WERI-Rb-1 (cell line): ENCODE data around the gene RABGAP1L.

Source experiments
- DNase-seq: peaks from one replicate; pipeline ENCODE4 v3.0.0-alpha.2; 2020
- H3K27ac ChIP-seq: fragments of 250-450 bp; sonication (Bioruptor Pico); 2 replicates; pipeline ENCODE4 v1.5.1; 2020; ENCODE audit warnings: mild to moderate bottlenecking, moderate library complexity
- H3K27me3 ChIP-seq: fragments of 250-450 bp; sonication (Bioruptor Pico); 2 replicates; pipeline ENCODE4 v1.5.1; 2021; ENCODE audit warnings: mild to moderate bottlenecking, low read depth, moderate library complexity; ENCODE audit not compliant: insufficient read depth, severe bottlenecking
- H3K36me3 ChIP-seq: fragments of 250-450 bp; sonication (Bioruptor Pico); 2 replicates; pipeline ENCODE4 v1.5.1; 2020; ENCODE audit warnings: mild to moderate bottlenecking, moderate library complexity
- H3K4me3 ChIP-seq: 2 replicates; pipeline ENCODE4 v1.5.1; 2011; ENCODE audit warnings: low read depth, mild to moderate bottlenecking, control low read depth, low read length
- H3K9me3 ChIP-seq: fragments of 250-450 bp; sonication (Bioruptor Pico); 2 replicates; pipeline ENCODE4 v1.5.1; 2021; ENCODE audit warnings: mild to moderate bottlenecking, moderate library complexity; ENCODE audit not compliant: severe bottlenecking
- CTCF ChIP-seq: IDR thresholded peaks from 2 replicates; pipeline ENCODE4 v1.5.1; 2011; ENCODE audit warnings: low read depth, mild to moderate bottlenecking, control low read depth, inconsistent platforms, low read length

Gene RABGAP1L

GRCh38 chr1:174997041-174997440 lies 837.7 kb downstream of the RABGAP1L start:
- no peak overlapping the region for H3K27ac ChIP-seq
- no peak for TF ChIP-seq CTCF
- H3K4me3 ChIP-seq = no peak overlapping the region

GRCh38 chr1:174998569-174999215 lies 839.4 kb downstream of the RABGAP1L start:
- peak; percentile 67 for DNase-seq
- peak overlapping the region; percentile 99 for H3K27ac ChIP-seq
- peak overlapping the region; percentile 98 for H3K4me3 ChIP-seq
- peaks cover 17% of the 10 kb centered on the region for H3K36me3 ChIP-seq
- H3K27me3 ChIP-seq = no peaks in the 10 kb centered on the region
- TF ChIP-seq CTCF = peak; percentile 69
- no peaks in the 10 kb centered on the region for H3K9me3 ChIP-seq

More at GRCh38 chr1:174997041-174997440, 837.7 kb downstream of the RABGAP1L start:
- Histone ChIP-seq H3K27me3 (no peaks in the 10 kb centered on the region), H3K36me3 (peaks cover 16% of the 10 kb centered on the region), H3K9me3 (no peaks in the 10 kb centered on the region)
- DNase-seq = no peak

- DNase-seq = peak; percentile 99
- Histone ChIP-seq H3K27me3 (no peaks in the 10 kb centered on the region), H3K4me3 (peak overlapping the region; percentile 98), H3K9me3 (no peaks in the 10 kb centered on the region), H3K27ac (peak overlapping the region; percentile 99), H3K36me3 (peaks cover 18% of the 10 kb centered on the region)
- TF ChIP-seq CTCF = no peak
Observed at GRCh38 chr1:174999216-174999935, 840.1 kb downstream of the RABGAP1L start.

GRCh38 chr1:174999936-175000696 lies 840.8 kb downstream of the RABGAP1L start, which contains the start of gene CACYBP:
TSS of gene CACYBP (plus strand) at chr1:174999947. CDS start at chr1:175000181, 234 bp downstream.
- no peak for DNase-seq
- TF ChIP-seq CTCF = peak; percentile 15; the same call in 1 of the 2 replicates

GRCh38 chr1:175000697-175001187 lies 841.4 kb downstream of the RABGAP1L start:
- no peak for DNase-seq
- H3K27ac ChIP-seq = peak overlapping the region; percentile 99
- no peaks in the 10 kb centered on the region for H3K27me3 ChIP-seq
- no peaks in the 10 kb centered on the region for H3K9me3 ChIP-seq
- peaks cover 32% of the 10 kb centered on the region for H3K36me3 ChIP-seq
- no peak for TF ChIP-seq CTCF
- H3K4me3 ChIP-seq = peak overlapping the region; percentile 98

More at GRCh38 chr1:174999936-175000696, 840.8 kb downstream of the RABGAP1L start, which contains the start of gene CACYBP:
- peak within 1 kb of the TSS; percentile 99 for H3K27ac ChIP-seq
- no peaks in the 10 kb centered on the region for H3K27me3 ChIP-seq
- peaks cover 26% of the 10 kb centered on the region for H3K36me3 ChIP-seq
- H3K4me3 ChIP-seq = peak within 1 kb of the TSS; percentile 98
- no peaks in the 10 kb centered on the region for H3K9me3 ChIP-seq
